ENCODE data around the gene MRPS34. TPM values are rescaled to one million over a fixed set of nuclear protein-coding genes. Genes with fewer than 3 reads are reported as not detected.

MRPS34 gene
- total and polyA plus RNA-seq, 9 of the 15 experiments (the other 6 are each of a cell fraction or from before 2014, with no cell fraction given), result 5.2 to 334 (median 92.8) TPM

DNA sequence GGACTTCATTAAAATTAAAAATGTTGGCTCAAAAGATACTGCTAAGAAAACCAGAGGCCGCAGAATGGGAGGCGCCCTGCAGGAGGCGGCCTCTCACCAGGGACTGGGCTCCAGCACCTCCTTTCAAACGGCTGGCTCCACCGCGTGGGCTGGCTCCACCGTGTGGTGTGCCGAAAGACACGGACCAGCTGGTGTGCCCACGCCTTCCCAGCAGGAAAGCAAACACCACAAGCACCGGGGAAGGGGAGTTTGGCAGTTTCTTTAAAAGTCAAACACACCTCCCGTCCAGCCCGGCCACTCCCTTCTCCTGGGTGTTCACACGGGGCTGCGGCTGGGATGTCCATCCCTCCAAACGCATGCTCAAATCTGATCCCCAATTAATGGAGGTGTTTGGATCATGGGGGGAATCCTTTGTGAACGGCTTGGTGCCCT lies 39.8 kb upstream of the MRPS34 start (continued):
- TF ChIP-seq, protein P1, sequence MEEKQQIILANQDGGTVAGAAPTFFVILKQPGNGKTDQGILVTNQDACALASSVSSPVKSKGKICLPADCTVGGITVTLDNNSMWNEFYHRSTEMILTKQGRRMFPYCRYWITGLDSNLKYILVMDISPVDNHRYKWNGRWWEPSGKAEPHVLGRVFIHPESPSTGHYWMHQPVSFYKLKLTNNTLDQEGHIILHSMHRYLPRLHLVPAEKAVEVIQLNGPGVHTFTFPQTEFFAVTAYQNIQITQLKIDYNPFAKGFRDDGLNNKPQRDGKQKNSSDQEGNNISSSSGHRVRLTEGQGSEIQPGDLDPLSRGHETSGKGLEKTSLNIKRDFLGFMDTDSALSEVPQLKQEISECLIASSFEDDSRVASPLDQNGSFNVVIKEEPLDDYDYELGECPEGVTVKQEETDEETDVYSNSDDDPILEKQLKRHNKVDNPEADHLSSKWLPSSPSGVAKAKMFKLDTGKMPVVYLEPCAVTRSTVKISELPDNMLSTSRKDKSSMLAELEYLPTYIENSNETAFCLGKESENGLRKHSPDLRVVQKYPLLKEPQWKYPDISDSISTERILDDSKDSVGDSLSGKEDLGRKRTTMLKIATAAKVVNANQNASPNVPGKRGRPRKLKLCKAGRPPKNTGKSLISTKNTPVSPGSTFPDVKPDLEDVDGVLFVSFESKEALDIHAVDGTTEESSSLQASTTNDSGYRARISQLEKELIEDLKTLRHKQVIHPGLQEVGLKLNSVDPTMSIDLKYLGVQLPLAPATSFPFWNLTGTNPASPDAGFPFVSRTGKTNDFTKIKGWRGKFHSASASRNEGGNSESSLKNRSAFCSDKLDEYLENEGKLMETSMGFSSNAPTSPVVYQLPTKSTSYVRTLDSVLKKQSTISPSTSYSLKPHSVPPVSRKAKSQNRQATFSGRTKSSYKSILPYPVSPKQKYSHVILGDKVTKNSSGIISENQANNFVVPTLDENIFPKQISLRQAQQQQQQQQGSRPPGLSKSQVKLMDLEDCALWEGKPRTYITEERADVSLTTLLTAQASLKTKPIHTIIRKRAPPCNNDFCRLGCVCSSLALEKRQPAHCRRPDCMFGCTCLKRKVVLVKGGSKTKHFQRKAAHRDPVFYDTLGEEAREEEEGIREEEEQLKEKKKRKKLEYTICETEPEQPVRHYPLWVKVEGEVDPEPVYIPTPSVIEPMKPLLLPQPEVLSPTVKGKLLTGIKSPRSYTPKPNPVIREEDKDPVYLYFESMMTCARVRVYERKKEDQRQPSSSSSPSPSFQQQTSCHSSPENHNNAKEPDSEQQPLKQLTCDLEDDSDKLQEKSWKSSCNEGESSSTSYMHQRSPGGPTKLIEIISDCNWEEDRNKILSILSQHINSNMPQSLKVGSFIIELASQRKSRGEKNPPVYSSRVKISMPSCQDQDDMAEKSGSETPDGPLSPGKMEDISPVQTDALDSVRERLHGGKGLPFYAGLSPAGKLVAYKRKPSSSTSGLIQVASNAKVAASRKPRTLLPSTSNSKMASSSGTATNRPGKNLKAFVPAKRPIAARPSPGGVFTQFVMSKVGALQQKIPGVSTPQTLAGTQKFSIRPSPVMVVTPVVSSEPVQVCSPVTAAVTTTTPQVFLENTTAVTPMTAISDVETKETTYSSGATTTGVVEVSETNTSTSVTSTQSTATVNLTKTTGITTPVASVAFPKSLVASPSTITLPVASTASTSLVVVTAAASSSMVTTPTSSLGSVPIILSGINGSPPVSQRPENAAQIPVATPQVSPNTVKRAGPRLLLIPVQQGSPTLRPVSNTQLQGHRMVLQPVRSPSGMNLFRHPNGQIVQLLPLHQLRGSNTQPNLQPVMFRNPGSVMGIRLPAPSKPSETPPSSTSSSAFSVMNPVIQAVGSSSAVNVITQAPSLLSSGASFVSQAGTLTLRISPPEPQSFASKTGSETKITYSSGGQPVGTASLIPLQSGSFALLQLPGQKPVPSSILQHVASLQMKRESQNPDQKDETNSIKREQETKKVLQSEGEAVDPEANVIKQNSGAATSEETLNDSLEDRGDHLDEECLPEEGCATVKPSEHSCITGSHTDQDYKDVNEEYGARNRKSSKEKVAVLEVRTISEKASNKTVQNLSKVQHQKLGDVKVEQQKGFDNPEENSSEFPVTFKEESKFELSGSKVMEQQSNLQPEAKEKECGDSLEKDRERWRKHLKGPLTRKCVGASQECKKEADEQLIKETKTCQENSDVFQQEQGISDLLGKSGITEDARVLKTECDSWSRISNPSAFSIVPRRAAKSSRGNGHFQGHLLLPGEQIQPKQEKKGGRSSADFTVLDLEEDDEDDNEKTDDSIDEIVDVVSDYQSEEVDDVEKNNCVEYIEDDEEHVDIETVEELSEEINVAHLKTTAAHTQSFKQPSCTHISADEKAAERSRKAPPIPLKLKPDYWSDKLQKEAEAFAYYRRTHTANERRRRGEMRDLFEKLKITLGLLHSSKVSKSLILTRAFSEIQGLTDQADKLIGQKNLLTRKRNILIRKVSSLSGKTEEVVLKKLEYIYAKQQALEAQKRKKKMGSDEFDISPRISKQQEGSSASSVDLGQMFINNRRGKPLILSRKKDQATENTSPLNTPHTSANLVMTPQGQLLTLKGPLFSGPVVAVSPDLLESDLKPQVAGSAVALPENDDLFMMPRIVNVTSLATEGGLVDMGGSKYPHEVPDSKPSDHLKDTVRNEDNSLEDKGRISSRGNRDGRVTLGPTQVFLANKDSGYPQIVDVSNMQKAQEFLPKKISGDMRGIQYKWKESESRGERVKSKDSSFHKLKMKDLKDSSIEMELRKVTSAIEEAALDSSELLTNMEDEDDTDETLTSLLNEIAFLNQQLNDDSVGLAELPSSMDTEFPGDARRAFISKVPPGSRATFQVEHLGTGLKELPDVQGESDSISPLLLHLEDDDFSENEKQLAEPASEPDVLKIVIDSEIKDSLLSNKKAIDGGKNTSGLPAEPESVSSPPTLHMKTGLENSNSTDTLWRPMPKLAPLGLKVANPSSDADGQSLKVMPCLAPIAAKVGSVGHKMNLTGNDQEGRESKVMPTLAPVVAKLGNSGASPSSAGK (IDR thresholded peaks at IDR 0.05), result peak; percentile 75
- TF ChIP-seq ATF7 (IDR thresholded peaks at IDR 0.05), result peak; percentile 20; the same call in 1 of the 2 replicates
- TF ChIP-seq CXXC5 (CRISPR knock-in tag; IDR thresholded peaks at IDR 0.05), result 0 out of 2 replicates have a peak, but pooled peaks have one; percentile 17
- peak; percentile 78 for TF ChIP-seq SMC3 (conservative IDR thresholded peaks at IDR 0.05; ENCODE audit: insufficient read depth, low read depth, low read length)
- no peak for TF ChIP-seq KLF1 (tag; IDR thresholded peaks at IDR 0.05)
- TF ChIP-seq, protein P2, sequence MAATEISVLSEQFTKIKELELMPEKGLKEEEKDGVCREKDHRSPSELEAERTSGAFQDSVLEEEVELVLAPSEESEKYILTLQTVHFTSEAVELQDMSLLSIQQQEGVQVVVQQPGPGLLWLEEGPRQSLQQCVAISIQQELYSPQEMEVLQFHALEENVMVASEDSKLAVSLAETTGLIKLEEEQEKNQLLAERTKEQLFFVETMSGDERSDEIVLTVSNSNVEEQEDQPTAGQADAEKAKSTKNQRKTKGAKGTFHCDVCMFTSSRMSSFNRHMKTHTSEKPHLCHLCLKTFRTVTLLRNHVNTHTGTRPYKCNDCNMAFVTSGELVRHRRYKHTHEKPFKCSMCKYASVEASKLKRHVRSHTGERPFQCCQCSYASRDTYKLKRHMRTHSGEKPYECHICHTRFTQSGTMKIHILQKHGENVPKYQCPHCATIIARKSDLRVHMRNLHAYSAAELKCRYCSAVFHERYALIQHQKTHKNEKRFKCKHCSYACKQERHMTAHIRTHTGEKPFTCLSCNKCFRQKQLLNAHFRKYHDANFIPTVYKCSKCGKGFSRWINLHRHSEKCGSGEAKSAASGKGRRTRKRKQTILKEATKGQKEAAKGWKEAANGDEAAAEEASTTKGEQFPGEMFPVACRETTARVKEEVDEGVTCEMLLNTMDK (IDR thresholded peaks at IDR 0.05; ENCODE audit: borderline replicate concordance, insufficient read depth, low read depth, low read length, poor library complexity, severe bottlenecking), result peak; percentile 86
- TF ChIP-seq SIN3A (IDR thresholded peaks at IDR 0.05; ENCODE audit: borderline replicate concordance in 2 of 2, control insufficient read depth in 1 of 2, low read depth in 2 of 2, low read length in 2 of 2), result peak; percentile 35 to 77; a peak in 2 of 4 replicates
- TF ChIP-seq, protein P3, sequence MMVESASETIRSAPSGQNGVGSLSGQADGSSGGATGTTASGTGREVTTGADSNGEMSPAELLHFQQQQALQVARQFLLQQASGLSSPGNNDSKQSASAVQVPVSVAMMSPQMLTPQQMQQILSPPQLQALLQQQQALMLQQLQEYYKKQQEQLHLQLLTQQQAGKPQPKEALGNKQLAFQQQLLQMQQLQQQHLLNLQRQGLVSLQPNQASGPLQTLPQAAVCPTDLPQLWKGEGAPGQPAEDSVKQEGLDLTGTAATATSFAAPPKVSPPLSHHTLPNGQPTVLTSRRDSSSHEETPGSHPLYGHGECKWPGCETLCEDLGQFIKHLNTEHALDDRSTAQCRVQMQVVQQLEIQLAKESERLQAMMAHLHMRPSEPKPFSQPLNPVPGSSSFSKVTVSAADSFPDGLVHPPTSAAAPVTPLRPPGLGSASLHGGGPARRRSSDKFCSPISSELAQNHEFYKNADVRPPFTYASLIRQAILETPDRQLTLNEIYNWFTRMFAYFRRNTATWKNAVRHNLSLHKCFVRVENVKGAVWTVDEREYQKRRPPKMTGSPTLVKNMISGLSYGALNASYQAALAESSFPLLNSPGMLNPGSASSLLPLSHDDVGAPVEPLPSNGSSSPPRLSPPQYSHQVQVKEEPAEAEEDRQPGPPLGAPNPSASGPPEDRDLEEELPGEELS (CRISPR knock-in tag; IDR thresholded peaks at IDR 0.05; ENCODE audit: borderline replicate concordance), result no peak
- TF ChIP-seq, protein P4, sequence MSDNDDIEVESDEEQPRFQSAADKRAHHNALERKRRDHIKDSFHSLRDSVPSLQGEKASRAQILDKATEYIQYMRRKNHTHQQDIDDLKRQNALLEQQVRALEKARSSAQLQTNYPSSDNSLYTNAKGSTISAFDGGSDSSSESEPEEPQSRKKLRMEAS (CRISPR knock-in tag; IDR thresholded peaks at IDR 0.05), result peak; percentile 90
